SJSA1 (cell line): ENCODE data around the gene TESMIN. TPM values are rescaled to one million over a fixed set of nuclear protein-coding genes. Genes with fewer than 3 reads are reported as not detected.

Experiments
- DNase-seq, 2 experiments: peaks; one replicate each; pipeline ENCODE4 v3.0.0-alpha.2; 2015 to 2020; ENCODE audit warnings: low spot score in 2 of 2, low read depth in 1 of 2
- H3K27ac ChIP-seq: fragments of 250-450 bp; sonication (Bioruptor Pico); 2 replicates; pipeline ENCODE4 v1.5.1; 2020; ENCODE audit warnings: mild to moderate bottlenecking, moderate library complexity
- H3K27me3 ChIP-seq: fragments of 250-450 bp; sonication (Bioruptor Pico); replicated peaks from 2 replicates; pipeline ENCODE4 v1.5.1; 2020; ENCODE audit warnings: mild to moderate bottlenecking, moderate library complexity
- H3K36me3 ChIP-seq: fragments of 250-450 bp; sonication (Bioruptor Pico); 2 replicates; pipeline ENCODE4 v1.5.1; 2020; ENCODE audit warnings: mild to moderate bottlenecking
- H3K4me1 ChIP-seq: fragments of 250-450 bp; sonication (Bioruptor Pico); replicated peaks from 2 replicates; pipeline ENCODE4 v1.6.1; 2021; ENCODE audit warnings: mild to moderate bottlenecking
- H3K4me3 ChIP-seq: fragments of 250-450 bp; sonication (Bioruptor Pico); 2 replicates; pipeline ENCODE4 v1.5.1; 2020; ENCODE audit warnings: mild to moderate bottlenecking
- H3K9me3 ChIP-seq: fragments of 250-450 bp; sonication (Bioruptor Pico); replicated peaks from 2 replicates; pipeline ENCODE4 v1.5.1; 2020; ENCODE audit warnings: mild to moderate bottlenecking
- total RNA-seq: library from RNA; depleted of rRNA; stranded (reverse); fragments of >200 nt; shearing (Covaris generic); gene quantifications from 2 replicates; pipeline ENCODE4 v1.2.3, GENCODE V29; 2014

TESMIN gene
- total RNA-seq, 1 experiment from 2014 or later: 6.7 TPM

- Histone ChIP-seq H3K27ac (peak overlapping the region; percentile 88), H3K4me3 (peak overlapping the region; percentile 54), H3K9me3 (no peaks in the 10 kb centered on the region), H3K4me1 (peaks cover 9% of the 10 kb centered on the region), H3K27me3 (no peaks in the 10 kb centered on the region), H3K36me3 (peaks cover 9% of the 10 kb centered on the region)
- DNase-seq: no peak
Observed at GRCh38 chr11:68751004-68751325, 355 bp downstream of the TESMIN start.

- no peak overlapping the region for H3K4me3 ChIP-seq
- no peak overlapping the region for H3K27ac ChIP-seq
- peaks cover 9% of the 10 kb centered on the region; the same call in 1 of the 2 replicates for H3K36me3 ChIP-seq
- peaks cover 9% of the 10 kb centered on the region for H3K4me1 ChIP-seq
- H3K27me3 ChIP-seq: no peaks in the 10 kb centered on the region
- no peaks in the 10 kb centered on the region for H3K9me3 ChIP-seq
- DNase-seq: no peak
Observed at GRCh38 chr11:68750195-68751003, 921 bp downstream of the TESMIN start.

GRCh38 chr11:68749229-68750123 lies 1.8 kb downstream of the TESMIN start:
- Histone ChIP-seq H3K27me3 (no peaks in the 10 kb centered on the region), H3K36me3 (peaks cover 5% of the 10 kb centered on the region; the same call in 1 of the 2 replicates), H3K4me1 (peaks cover 9% of the 10 kb centered on the region), H3K27ac (no peak overlapping the region), H3K4me3 (no peak overlapping the region), H3K9me3 (no peaks in the 10 kb centered on the region)
- no peak for DNase-seq

- Histone ChIP-seq H3K36me3 (peaks cover 4% of the 10 kb centered on the region), H3K4me3 (no peak overlapping the region), H3K9me3 (no peaks in the 10 kb centered on the region), H3K4me1 (peaks cover 9% of the 10 kb centered on the region), H3K27me3 (no peaks in the 10 kb centered on the region), H3K27ac (no peak overlapping the region)
- DNase-seq: no peak
Observed at GRCh38 chr11:68748061-68748460, 3.3 kb downstream of the TESMIN start.

- Histone ChIP-seq H3K36me3 (peaks cover 4% of the 10 kb centered on the region), H3K27me3 (no peaks in the 10 kb centered on the region)
Observed at GRCh38 chr11:68743539-68743938, 7.8 kb downstream of the TESMIN start.

GRCh38 chr11:68741463-68741862 lies 9.9 kb downstream of the TESMIN start:
- Histone ChIP-seq H3K27ac (no peak overlapping the region), H3K36me3 (peaks cover 4% of the 10 kb centered on the region), H3K27me3 (no peaks in the 10 kb centered on the region), H3K4me3 (no peak overlapping the region), H3K9me3 (no peaks in the 10 kb centered on the region), H3K4me1 (0 out of 2 replicates have a peak, but pooled peaks cover 5% of the 10 kb centered on the region)
- DNase-seq: peak in 1 of 2 experiments; percentile 24

More at GRCh38 chr11:68743539-68743938, 7.8 kb downstream of the TESMIN start:
- H3K27ac ChIP-seq: no peak overlapping the region
- DNase-seq: no peak
- no peaks in the 10 kb centered on the region for H3K9me3 ChIP-seq
- 0 out of 2 replicates have a peak, but pooled peaks cover 5% of the 10 kb centered on the region for H3K4me1 ChIP-seq
- no peak overlapping the region for H3K4me3 ChIP-seq

GRCh38 chr11:68735646-68736045 lies 15.7 kb downstream of the TESMIN start:
- Histone ChIP-seq H3K36me3 (no peaks in the 10 kb centered on the region), H3K4me3 (no peak overlapping the region), H3K9me3 (no peaks in the 10 kb centered on the region), H3K27ac (no peak overlapping the region), H3K4me1 (no peaks in the 10 kb centered on the region), H3K27me3 (no peaks in the 10 kb centered on the region)
- no peak for DNase-seq

GRCh38 chr11:68735125-68735524 lies 16.2 kb downstream of the TESMIN start:
- H3K27me3 ChIP-seq: no peaks in the 10 kb centered on the region
- no peaks in the 10 kb centered on the region for H3K36me3 ChIP-seq

GRCh38 chr11:68734111-68734510 lies 17.2 kb downstream of the TESMIN start:
- no peak for DNase-seq

More at GRCh38 chr11:68735125-68735524, 16.2 kb downstream of the TESMIN start:
- H3K9me3 ChIP-seq: no peaks in the 10 kb centered on the region
- H3K27ac ChIP-seq: no peak overlapping the region
- no peaks in the 10 kb centered on the region for H3K4me1 ChIP-seq
- no peak overlapping the region for H3K4me3 ChIP-seq
- peak in 1 of 2 experiments; percentile 38 for DNase-seq

GRCh38 chr11:68727783-68728182 lies 23.5 kb downstream of the TESMIN start:
- Histone ChIP-seq H3K9me3 (no peaks in the 10 kb centered on the region), H3K4me1 (no peaks in the 10 kb centered on the region), H3K4me3 (no peak overlapping the region), H3K27ac (no peak overlapping the region), H3K27me3 (peaks cover 26% of the 10 kb centered on the region), H3K36me3 (no peaks in the 10 kb centered on the region)
- no peak for DNase-seq

More at GRCh38 chr11:68734111-68734510, 17.2 kb downstream of the TESMIN start:
- Histone ChIP-seq H3K27me3 (no peaks in the 10 kb centered on the region), H3K4me3 (no peak overlapping the region), H3K9me3 (no peaks in the 10 kb centered on the region), H3K4me1 (no peaks in the 10 kb centered on the region), H3K36me3 (no peaks in the 10 kb centered on the region), H3K27ac (no peak overlapping the region)

GRCh38 chr11:68724293-68724692 lies 27.0 kb downstream of the TESMIN start:
- Histone ChIP-seq H3K36me3 (no peaks in the 10 kb centered on the region), H3K4me3 (no peak overlapping the region), H3K4me1 (no peaks in the 10 kb centered on the region), H3K27ac (no peak overlapping the region), H3K27me3 (peaks cover 32% of the 10 kb centered on the region), H3K9me3 (peaks cover 10% of the 10 kb centered on the region)
- peak in 1 of 2 experiments; percentile 31 for DNase-seq

GRCh38 chr11:68722143-68722542 lies 29.2 kb downstream of the TESMIN start:
- peaks cover 14% of the 10 kb centered on the region for H3K27me3 ChIP-seq

GRCh38 chr11:68721075-68721474 lies 30.2 kb downstream of the TESMIN start:
- Histone ChIP-seq H3K36me3 (no peaks in the 10 kb centered on the region), H3K27me3 (peaks cover 14% of the 10 kb centered on the region)
- no peak for DNase-seq

More at GRCh38 chr11:68722143-68722542, 29.2 kb downstream of the TESMIN start:
- no peaks in the 10 kb centered on the region for H3K4me1 ChIP-seq
- DNase-seq: no peak
- H3K4me3 ChIP-seq: no peak overlapping the region
- H3K27ac ChIP-seq: no peak overlapping the region
- no peaks in the 10 kb centered on the region for H3K36me3 ChIP-seq
- peaks cover 13% of the 10 kb centered on the region for H3K9me3 ChIP-seq

More at GRCh38 chr11:68721075-68721474, 30.2 kb downstream of the TESMIN start:
- Histone ChIP-seq H3K4me3 (no peak overlapping the region), H3K9me3 (peaks cover 13% of the 10 kb centered on the region), H3K4me1 (no peaks in the 10 kb centered on the region), H3K27ac (no peak overlapping the region)
